GM18858 (cell line): ENCODE results near the gene PCBD2.
"Not testable (repeated sequence)": the region's sequence is repeated elsewhere in the genome, so short reads cannot be mapped to it uniquely, and the experiment has no call there.

ENCODE experiments used
- ATAC-seq: cut with Tn5 transposase; IDR thresholded peaks from one replicate; pipeline ENCODE4 v1.9.1; 2021; ENCODE audit not compliant: unreplicated experiment

PCBD2 gene

DNA sequence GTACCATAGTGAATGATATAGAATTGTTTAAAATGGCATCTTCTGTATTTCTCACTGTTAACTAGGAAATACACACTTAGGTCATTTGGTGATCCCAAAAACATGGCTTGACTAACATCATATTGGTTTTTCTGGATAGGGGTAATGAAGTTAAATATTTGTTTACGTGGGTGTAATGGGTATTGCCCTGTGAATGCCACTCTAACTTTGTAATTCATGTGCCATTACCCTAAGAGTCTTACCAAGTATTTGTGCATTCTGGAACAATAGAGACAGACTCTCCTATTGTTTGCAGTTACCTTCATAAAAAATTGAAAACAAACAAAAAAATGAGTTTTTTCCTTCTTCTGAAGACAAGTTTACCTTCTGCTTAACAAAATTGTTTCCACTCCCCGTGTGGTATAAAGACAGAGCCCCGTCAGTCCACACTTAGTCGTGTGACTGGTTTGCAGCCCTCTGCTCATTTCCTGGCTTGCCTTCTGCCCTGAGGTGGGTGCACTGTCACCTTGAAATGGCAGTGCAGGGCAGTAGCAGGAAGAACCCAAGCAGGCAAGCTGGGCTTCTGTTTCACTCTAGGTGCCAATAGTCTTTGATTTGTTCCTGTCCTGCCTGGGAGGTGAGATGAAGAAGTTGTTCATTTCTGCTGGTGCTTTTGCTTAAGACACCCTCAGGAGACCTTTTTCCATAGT lies 53.1 kb downstream of the PCBD2 start:
- no peak for ATAC-seq

- ATAC-seq, result no peak
Measured at GRCh38 chr5:134958755-134959154, 53.8 kb downstream of the PCBD2 start.

GRCh38 chr5:134963098-134963497 lies 58.2 kb downstream of the PCBD2 start:
- ATAC-seq, result no peak

DNA sequence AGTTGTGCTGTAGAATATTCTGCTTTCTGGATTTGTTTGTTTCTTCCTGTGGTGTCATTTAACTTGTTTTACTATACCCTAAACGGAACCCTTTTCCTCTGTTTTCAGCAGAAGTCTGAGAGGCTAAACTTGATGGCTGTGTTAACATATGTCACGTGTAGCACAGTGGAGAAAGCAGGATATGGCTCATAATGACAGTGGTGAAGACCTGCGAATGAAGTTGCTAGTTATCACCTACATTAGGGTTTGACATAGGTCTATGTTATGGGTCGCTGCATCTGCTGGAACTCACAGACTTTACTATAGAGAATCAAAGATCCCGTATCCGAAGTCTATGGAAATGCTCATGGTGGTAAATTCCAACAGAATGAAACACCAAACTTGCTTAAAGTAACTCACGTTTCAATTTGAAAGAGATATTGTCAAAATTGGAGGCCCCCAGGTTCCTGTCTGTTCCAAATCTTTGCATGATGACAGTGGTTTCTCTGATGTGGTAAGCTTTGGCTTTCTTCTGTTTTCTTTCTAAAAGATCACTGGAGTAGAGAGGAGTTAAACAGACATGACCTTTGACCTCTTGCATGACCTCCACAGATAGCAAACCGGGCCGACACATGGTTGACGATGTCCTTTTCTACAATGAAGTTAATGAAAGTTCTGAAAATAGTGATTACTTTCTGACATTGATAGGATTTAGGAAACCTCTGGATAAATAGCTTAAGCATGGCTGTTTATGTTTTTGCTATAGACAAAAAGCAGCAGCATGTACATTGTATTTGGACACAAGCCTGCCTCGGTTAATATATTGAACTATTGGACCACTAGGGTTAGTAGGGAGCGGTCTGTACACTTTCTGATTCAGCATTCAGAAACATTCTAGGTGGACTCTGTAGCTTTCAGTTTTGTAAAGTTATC lies 59.7 kb downstream of the PCBD2 start:
- ATAC-seq, result no peak

DNA sequence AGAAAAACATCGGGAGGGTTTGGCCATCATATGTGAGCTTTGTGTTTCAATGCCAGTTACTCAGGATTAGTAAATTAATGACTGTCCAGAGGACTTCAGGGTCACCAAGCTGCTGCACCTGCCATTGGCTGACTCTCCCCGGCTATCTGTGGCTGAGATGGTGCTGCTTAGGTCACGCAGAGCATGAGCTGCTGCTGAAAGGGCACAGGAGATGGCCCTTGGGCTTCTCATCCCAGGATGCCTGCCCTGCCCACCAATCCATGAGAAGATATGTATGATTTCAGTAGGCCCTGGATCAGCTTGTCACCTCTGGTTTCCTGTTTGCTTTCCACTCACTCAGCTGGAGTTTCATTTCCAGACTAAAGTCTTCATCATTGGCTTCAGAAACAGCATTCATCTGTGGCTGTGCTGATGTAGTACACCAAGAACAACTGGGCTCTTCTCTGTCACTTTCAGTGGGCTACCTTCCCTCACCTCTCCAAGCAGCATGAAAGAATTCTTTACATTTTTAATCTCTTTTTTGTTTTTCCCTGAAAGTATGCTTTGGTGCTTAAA lies 60.4 kb downstream of the PCBD2 start:
- ATAC-seq, result no peak

DNA sequence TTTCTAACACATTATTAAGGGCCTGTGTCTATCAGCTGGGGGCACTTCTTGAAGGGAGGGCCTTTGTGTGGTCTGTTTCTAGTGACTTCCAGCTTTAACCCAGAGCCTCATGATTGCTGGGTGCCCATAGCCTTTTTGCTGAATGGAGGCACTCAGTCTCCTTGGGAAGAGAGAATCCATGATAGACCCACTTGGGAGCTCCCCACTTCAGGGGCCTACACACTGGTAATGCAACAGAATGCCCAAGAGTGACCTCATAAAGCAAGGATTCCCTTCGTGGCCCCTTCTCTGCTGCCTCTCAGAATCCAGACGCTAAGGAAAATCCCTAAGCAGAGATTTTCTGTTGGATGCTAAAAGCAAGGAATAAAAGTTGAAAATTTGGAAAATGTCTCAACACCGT lies 62.7 kb downstream of the PCBD2 start, which contains the start of gene CATSPER3:
Gene CATSPER3, plus strand, starts transcription at position 301 of the 400 bp plus-strand sequence. Its CDS starts 85 bp downstream, at position 386.
- no peak for ATAC-seq

- ATAC-seq, result no peak
Measured at GRCh38 chr5:134968055-134968454, 63.1 kb downstream of the PCBD2 start.

DNA sequence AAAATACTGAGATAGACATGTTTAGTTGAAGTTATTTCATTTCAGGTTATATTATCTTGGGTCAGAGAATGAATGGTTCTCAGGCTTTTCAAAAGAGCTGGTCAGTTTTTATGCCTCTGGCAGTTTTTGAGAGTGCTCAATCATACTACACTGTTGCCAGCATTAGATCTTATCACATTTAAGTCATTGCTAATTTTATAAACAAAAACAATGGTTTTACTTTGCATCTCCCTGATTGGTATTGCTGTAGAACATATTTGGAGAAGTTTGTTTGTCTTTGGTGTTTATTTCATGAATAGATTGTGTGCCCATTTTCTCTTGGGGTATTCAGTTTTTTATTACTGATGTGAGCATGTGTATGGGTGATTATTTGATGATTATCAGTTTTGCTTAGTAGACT lies 64.2 kb downstream of the PCBD2 start:
- ATAC-seq, result no peak

- no peak for ATAC-seq
Measured at GRCh38 chr5:134975078-134975715, 70.3 kb downstream of the PCBD2 start.

DNA sequence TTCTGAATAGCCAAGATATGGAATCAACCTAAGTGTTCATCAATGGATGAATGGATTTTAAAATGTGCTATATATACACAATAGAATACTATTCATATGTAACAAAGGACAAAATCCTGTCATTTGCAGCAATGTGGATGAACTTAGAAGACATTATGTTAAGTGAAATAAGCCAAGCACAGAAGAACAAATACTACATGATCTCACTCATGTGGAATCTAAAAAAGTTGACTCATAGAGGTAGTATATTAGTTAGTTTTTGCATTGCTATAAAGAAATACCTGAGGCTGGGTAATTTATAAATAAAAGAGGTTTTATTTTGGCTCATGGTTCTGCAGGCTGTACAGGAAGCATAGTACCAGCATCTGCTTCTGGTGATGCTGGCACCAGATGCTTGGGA lies 70.9 kb downstream of the PCBD2 start:
- no peak for ATAC-seq

DNA sequence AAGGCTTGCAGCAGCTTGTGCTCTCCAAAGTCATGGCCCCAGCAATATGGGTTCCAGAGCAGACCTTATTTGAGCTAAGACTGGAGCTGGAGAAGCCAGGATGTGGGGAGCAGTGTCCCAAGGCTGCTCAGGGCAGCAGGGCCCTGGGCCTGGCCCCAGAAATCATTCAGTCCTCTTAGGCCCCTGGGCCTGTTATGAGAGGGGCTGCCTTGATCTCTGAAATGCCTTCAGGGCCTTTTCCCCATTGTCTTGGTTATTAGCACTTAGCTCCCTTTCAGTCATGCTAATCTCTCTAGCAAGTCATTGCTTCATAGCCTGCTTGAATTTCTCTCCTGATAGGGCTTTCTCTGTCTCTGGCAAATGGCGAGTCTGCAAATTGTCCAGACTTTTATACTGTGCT lies 71.9 kb downstream of the PCBD2 start:
- ATAC-seq, result no peak

DNA sequence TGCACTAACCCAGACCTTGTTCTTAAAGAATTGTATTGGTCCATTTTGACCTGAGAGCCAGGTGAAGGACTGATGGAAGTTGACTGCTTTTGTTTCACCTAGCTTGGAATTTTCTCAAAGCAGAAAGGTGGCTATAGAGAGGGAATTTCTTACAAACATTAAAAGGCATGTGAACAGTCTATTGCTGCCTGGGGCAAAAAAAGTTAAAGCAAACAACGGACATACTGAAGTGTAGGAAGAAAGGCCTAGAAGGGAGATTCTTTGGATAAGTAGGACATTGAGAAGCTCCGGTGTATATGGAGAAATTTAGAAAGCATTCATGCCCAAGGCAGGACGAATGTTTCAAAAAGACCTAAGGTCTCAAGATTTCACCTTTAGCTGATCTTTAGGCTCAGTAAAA lies 74.5 kb downstream of the PCBD2 start:
- no peak for ATAC-seq

DNA sequence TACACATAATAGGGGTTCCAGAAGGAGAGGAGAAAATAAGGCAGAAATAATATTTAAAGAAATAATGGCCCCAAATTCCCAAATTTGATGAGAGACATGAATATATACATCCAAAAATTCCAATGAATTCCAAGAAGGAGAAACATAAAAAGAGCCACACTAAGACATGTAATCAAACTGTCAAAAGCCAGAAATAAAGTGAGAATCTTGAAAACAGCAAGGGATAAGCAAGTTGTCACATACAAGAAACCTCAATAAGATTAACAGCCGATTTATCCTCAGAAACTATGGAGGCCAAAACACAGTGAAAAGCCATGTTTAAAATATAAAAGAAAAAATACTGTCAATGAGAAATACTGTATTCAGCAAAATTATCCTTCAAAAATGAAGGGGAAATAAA lies 77.3 kb downstream of the PCBD2 start:
- no peak for ATAC-seq

GRCh38 chr5:134989266-134989830 lies 84.4 kb downstream of the PCBD2 start:
- no peak for ATAC-seq

GRCh38 chr5:134990183-134990582 lies 85.3 kb downstream of the PCBD2 start:
- not testable (repeated sequence) for ATAC-seq

- no peak for ATAC-seq
Measured at GRCh38 chr5:134992148-134992547, 87.2 kb downstream of the PCBD2 start.

- ATAC-seq, result no peak
Measured at GRCh38 chr5:134993161-134993560, 88.2 kb downstream of the PCBD2 start.

- no peak for ATAC-seq
Measured at GRCh38 chr5:134994560-134995156, 89.7 kb downstream of the PCBD2 start.

DNA sequence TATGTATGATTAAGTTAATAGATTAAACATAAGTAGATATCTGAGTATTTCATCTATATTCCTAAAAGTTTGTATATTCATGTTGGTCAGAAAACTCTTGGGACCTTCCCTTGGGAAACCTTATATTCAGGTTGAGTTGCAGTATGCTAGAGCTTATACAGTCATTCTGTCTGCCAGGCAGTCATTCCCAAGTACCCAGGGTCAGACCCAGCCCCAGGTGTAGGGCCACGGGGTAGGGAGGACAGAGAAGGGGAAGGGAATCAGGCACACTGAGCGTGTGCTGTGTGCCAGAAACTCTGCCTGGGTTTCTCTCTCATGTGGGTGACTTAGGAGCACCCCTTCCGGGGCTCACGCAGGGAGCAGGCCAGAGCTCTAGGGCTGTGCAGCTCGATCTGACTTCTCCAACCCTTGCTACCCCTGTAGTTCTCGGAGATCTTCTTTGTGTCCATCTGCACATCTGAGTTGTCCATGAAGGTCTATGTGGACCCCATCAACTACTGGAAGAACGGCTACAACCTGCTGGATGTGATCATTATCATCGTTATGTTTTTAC lies 91.0 kb downstream of the PCBD2 start:
- no peak for ATAC-seq

DNA sequence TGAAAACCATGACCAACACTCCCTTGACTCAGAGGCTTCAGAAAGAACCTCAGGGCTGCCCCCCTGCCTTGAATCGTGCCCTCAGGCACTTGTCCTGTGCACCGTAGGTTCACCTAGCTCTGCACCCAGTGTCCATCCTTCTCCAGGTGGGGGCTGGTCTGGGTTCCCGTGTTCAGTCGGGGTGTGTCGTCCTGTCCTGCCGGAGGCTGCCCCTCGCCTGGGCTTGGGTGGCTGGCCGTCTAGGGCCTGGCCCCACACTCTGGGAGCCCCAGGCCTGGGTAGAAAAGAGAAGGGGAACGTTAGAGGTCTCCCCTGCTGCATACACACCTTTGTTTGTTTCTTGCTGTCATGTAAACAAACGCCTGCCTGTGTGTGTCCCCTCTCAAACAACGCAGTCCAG lies 92.1 kb downstream of the PCBD2 start:
- ATAC-seq, result no peak
